ENCODE measurements around the gene SARDH.

SARDH gene

GRCh38 chr9:133737774-133738639, at the start of gene SARDH:
SARDH (minus strand) TSS chr9:133738352; CDS start chr9:133734173, 4,179 bp downstream.
- peak; percentile 20 for DNase-seq

- DNase-seq, result peak; percentile 10
These were observed 49.5 kb upstream of the SARDH start for GRCh38 chr9:133787754-133788025.

- DNase-seq, result no peak
These were observed 49.0 kb upstream of the SARDH start for GRCh38 chr9:133786907-133787753.

GRCh38 chr9:133786371-133786753, 48.2 kb upstream of the SARDH start:
- DNase-seq, result no peak

GRCh38 chr9:133785753-133786370, 47.7 kb upstream of the SARDH start:
- DNase-seq, result no peak

GRCh38 chr9:133784731-133785561, 46.8 kb upstream of the SARDH start:
- no peak for DNase-seq

GRCh38 chr9:133783331-133783731, 45.2 kb upstream of the SARDH start:
- no peak for DNase-seq

- DNase-seq, result peak; percentile 55
These were observed 44.3 kb upstream of the SARDH start for GRCh38 chr9:133782157-133783130.

GRCh38 chr9:133781828-133782135, 43.6 kb upstream of the SARDH start:
- no peak for DNase-seq

- no peak for DNase-seq
These were observed 43.0 kb upstream of the SARDH start for GRCh38 chr9:133780962-133781827.

GRCh38 chr9:133780404-133780945, 42.3 kb upstream of the SARDH start:
- no peak for DNase-seq

GRCh38 chr9:133779516-133780403, 41.6 kb upstream of the SARDH start:
- no peak for DNase-seq

- DNase-seq, result no peak
These were observed 40.9 kb upstream of the SARDH start for GRCh38 chr9:133779081-133779480.

GRCh38 chr9:133778336-133779013, 40.3 kb upstream of the SARDH start:
- no peak for DNase-seq

GRCh38 chr9:133777871-133778270, 39.7 kb upstream of the SARDH start:
- DNase-seq, result no peak

- no peak for DNase-seq
These were observed 39.1 kb upstream of the SARDH start for GRCh38 chr9:133777068-133777791.

- DNase-seq, result no peak
These were observed 38.1 kb upstream of the SARDH start for GRCh38 chr9:133775951-133776905.
